Nephron (organoid): Measurements from ENCODE around the gene TMEM204.

ENCODE experiments used
- H3K27ac Mint-ChIP-seq, 3 experiments: 2 replicates each; pipeline ENCODE4 v1.8.0; 2020; ENCODE audit warnings: mixed read lengths in 3 of 3, mild to moderate bottlenecking in 2 of 3, moderate library complexity in 1 of 3
- H3K27me3 Mint-ChIP-seq: 2 replicates; pipeline ENCODE4 v1.8.0; 2021; ENCODE audit warnings: low read depth, mild to moderate bottlenecking, moderate library complexity, mixed read lengths
- H3K36me3 Mint-ChIP-seq: 2 replicates; pipeline ENCODE4 v1.8.0; 2020; ENCODE audit warnings: low read depth, mixed read lengths
- H3K4me1 Mint-ChIP-seq: 2 replicates; pipeline ENCODE4 v1.8.0; 2020; ENCODE audit warnings: mixed read lengths
- H3K4me3 Mint-ChIP-seq, 3 experiments: 2 replicates each; pipeline ENCODE4 v1.8.0; 2020; ENCODE audit warnings: mild to moderate bottlenecking in 3 of 3, mixed read lengths in 3 of 3, moderate library complexity in 2 of 3
- H3K9me3 Mint-ChIP-seq: 2 replicates; pipeline ENCODE4 v1.8.0; 2020; ENCODE audit warnings: mixed read lengths
- CTCF ChIP-seq, 3 experiments: fragments of 200-600 bp; sonication (generic); IDR thresholded peaks; one replicate each; pipeline ENCODE4 v1.5.0; 2021; ENCODE audit warnings: antibody characterized with exemption in 3 of 3; ENCODE audit not compliant: unreplicated experiment in 3 of 3

The TMEM204 gene

DNA sequence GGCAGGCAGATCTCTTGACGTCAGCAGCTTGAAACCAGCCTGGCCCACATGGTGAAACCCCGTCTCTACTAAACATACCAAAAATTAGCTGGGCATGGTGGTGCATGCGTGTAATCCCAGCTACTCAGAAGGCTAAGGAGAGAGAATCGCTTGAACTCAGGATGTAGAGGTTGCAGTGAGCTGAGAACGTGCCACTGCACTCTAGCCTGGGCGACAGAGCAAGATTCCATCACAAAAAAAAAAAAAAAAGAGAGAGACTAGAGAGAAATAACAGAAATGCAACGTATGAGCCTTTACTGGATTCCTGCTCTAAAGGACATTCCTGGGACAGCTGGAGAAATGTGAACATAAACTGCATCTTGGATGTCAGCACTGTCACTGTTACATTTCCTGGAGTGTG is 67.6 kb downstream of the TMEM204 start:
- Mint-ChIP-seq H3K4me3 (no peak overlapping the region), H3K27ac (no peak overlapping the region), H3K9me3 (peaks cover 5% of the 10 kb centered on the region), H3K36me3 (peaks cover 64% of the 10 kb centered on the region), H3K4me1 (no peaks in the 10 kb centered on the region), H3K27me3 (no peaks in the 10 kb centered on the region)
- TF ChIP-seq CTCF (IDR thresholded peaks at IDR 0.05; ENCODE audit: unreplicated experiment in 3 of 3): no peak

- Mint-ChIP-seq H3K4me1 (no peaks in the 10 kb centered on the region), H3K27ac (no peak overlapping the region), H3K9me3 (peaks cover 5% of the 10 kb centered on the region), H3K36me3 (peaks cover 60% of the 10 kb centered on the region), H3K27me3 (no peaks in the 10 kb centered on the region), H3K4me3 (no peak overlapping the region)
- TF ChIP-seq CTCF (IDR thresholded peaks at IDR 0.05; ENCODE audit: unreplicated experiment in 3 of 3): no peak
These were observed 68.0 kb downstream of the TMEM204 start for GRCh38 chr16:1601489-1601888.

- H3K36me3 Mint-ChIP-seq: peaks cover 58% of the 10 kb centered on the region
- no peaks in the 10 kb centered on the region for H3K27me3 Mint-ChIP-seq
- H3K27ac Mint-ChIP-seq: no peak overlapping the region
- H3K9me3 Mint-ChIP-seq: peaks cover 5% of the 10 kb centered on the region
- TF ChIP-seq CTCF (IDR thresholded peaks at IDR 0.05; ENCODE audit: unreplicated experiment in 3 of 3): no peak
- no peak overlapping the region for H3K4me3 Mint-ChIP-seq
- H3K4me1 Mint-ChIP-seq: no peaks in the 10 kb centered on the region
These were observed 68.8 kb downstream of the TMEM204 start for GRCh38 chr16:1602285-1602684.
